ENCODE measurements around the gene MAPK8IP3. TPM values are rescaled to one million over a fixed set of nuclear protein-coding genes. Genes with fewer than 3 reads are reported as not detected.

MAPK8IP3 gene
- total RNA-seq, 2 donors from 2014 or later: 44.0 to 62.6 TPM

DNA sequence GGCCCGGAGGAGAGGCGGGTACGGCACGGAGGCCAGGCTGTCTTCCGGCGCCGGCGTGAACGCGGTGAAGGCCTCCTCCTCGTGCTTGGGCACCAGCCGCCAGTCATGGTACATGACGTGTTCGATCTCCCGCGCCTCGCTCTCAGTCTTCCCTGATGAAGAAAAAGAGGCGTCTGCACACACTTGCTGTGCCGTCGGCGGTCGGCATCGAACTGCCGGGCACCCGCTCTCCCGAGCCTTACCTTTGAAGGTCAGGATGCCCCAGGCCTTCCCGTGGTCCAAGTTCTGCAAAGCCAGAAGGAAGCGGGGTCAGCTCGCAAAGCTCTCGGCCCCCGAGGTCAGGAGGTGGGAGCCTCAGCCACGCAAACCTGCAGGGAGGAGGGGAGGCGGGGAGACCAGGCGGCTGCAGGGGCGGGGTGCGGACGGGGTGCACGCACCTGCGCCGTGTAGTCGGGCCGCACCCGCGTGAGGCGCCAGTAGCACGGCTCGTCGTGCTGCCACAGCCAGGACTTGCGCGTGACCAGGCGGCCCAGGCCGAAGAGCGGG, 66.4 kb downstream of the MAPK8IP3 start, which contains the start of gene EME2:
Gene EME2, plus strand, starts transcription at position 449 of the 546 bp plus-strand sequence. CDS start 418 bp downstream, outside the sequence.
- Histone ChIP-seq H3K9me3 (no peaks in the 10 kb centered on the region), H3K4me3 (peak within 1 kb of the TSS; percentile 96), H3K4me1 (peaks cover 11% of the 10 kb centered on the region), H3K9ac (ENCODE audit: low read depth in 2 of 2, low read length in 2 of 2) (peak within 1 kb of the TSS; percentile 80 to 95), H3K27ac (peak within 1 kb of the TSS; percentile 98), H3K36me3 (no peaks in the 10 kb centered on the region), H3K27me3 (no peaks in the 10 kb centered on the region)
- DNase-seq: peak; percentile 59
- TF ChIP-seq, protein P1, sequence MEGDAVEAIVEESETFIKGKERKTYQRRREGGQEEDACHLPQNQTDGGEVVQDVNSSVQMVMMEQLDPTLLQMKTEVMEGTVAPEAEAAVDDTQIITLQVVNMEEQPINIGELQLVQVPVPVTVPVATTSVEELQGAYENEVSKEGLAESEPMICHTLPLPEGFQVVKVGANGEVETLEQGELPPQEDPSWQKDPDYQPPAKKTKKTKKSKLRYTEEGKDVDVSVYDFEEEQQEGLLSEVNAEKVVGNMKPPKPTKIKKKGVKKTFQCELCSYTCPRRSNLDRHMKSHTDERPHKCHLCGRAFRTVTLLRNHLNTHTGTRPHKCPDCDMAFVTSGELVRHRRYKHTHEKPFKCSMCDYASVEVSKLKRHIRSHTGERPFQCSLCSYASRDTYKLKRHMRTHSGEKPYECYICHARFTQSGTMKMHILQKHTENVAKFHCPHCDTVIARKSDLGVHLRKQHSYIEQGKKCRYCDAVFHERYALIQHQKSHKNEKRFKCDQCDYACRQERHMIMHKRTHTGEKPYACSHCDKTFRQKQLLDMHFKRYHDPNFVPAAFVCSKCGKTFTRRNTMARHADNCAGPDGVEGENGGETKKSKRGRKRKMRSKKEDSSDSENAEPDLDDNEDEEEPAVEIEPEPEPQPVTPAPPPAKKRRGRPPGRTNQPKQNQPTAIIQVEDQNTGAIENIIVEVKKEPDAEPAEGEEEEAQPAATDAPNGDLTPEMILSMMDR (IDR thresholded peaks at IDR 0.05): no peak
- intact Hi-C loops (cut with DNase I): loop anchor here (5.0 kb wide), 1 partner anchor 160 kb away; the partner anchor contains the start of genes CRAMP1 and IFT140

DNA sequence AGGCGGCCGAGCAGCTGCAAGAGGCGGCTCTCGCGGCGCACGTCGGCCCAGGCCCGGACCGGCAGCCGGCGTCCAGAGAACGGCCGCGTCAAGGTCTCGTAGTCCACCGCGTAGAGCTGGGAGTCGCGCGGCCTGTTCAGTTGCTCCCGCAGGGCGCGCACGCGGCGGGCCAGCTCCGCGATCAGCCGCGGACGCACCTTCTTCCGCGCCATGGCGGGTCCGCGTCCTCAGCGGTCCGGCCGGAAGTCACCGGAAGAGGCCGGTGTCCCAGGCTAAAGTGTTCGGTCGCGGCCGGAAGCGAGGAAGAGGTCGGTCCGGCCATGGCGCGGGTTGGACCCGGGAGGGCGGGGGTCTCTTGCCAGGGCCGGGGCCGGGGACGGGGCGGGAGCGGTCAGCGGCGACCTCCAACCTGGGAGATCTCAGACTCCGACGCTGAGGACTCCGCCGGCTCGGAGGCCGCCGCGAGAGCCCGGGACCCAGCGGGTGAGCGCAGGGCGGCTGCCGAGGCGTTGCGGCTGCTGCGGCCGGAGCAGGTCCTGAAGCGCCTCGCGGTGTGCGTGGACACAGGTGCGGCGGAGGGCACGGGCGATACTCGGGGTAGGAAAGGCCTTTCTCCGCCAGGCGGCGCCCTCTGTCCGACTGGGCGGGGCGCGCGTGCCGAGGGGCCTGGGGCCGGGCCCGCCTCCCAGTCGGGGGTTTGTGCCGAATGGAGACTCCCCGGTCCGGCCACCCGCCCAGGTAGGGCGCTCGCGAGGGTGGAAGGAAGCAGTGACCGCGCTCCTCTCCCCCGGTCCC, 67.1 kb downstream of the MAPK8IP3 start, which contains the start of gene MRPS34:
Gene MRPS34, minus strand, starts transcription at position 227 of the 795 bp plus-strand sequence. Its CDS starts 15 bp downstream, at position 212.
- TF ChIP-seq, protein P1 (IDR thresholded peaks at IDR 0.05): peak; percentile 81
- peak; percentile 85 for DNase-seq
- H3K4me3 ChIP-seq: peak within 1 kb of the TSS; percentile 96
- peaks cover 11% of the 10 kb centered on the region for H3K4me1 ChIP-seq
- intact Hi-C loops (cut with DNase I): loop anchor here (5.0 kb wide), 1 partner anchor 161 kb away; the partner anchor contains the start of genes CRAMP1 and IFT140
- H3K9ac ChIP-seq (ENCODE audit: low read depth in 2 of 2, low read length in 2 of 2): peak within 1 kb of the TSS; percentile 80 to 95
- peak within 1 kb of the TSS; percentile 98 for H3K27ac ChIP-seq
- H3K9me3 ChIP-seq: no peaks in the 10 kb centered on the region
- H3K27me3 ChIP-seq: no peaks in the 10 kb centered on the region
- H3K36me3 ChIP-seq: no peaks in the 10 kb centered on the region

DNA sequence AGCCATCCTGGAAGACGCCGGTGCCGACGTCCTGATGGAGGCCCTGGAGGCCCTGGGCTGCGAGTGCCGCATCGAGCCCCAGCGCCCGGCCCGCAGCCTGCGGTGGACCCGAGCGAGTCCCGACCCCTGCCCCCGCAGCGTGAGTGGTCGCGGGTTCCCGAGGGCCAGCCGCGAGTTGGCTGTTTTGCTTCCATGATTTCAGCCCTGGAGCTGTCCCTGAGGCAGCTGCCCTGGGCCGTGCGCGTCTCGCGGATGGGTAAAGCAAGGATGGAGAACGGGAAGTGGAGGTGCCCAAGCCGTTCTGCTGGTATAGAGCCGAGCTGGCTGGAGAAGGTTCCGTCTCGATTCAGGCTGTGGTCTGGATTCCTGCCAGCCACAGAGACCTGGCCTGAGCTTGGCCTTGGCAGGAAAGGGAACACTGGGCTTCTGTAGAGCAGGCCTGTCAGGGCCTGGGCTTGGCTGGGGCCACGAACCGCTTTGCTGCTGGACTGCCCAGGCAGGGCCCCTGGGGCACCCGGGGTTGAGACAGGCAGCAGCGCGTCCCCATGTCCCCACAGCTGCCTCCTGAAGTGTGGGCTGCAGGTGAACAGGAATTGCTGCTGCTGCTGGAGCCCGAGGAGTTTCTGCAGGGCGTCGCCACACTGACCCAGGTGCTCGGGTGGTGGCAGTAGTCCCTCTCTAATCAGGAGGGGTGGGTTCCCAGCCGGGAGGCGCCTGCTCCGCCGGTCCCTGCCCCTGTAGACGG, 67.9 kb downstream of the MAPK8IP3 start:
- Histone ChIP-seq H3K4me3 (peak overlapping the region; percentile 96), H3K9me3 (no peaks in the 10 kb centered on the region), H3K4me1 (peaks cover 11% of the 10 kb centered on the region), H3K9ac (ENCODE audit: low read depth in 2 of 2, low read length in 2 of 2) (peak overlapping the region; percentile 80 to 95), H3K36me3 (no peaks in the 10 kb centered on the region), H3K27me3 (no peaks in the 10 kb centered on the region), H3K27ac (peak overlapping the region; percentile 98)
- DNase-seq: no peak
- intact Hi-C loops (cut with DNase I): loop anchor here (5.0 kb wide), 1 partner anchor 162 kb away; the partner anchor contains the start of genes CRAMP1 and IFT140
- TF ChIP-seq, protein P1 (IDR thresholded peaks at IDR 0.05): no peak

DNA sequence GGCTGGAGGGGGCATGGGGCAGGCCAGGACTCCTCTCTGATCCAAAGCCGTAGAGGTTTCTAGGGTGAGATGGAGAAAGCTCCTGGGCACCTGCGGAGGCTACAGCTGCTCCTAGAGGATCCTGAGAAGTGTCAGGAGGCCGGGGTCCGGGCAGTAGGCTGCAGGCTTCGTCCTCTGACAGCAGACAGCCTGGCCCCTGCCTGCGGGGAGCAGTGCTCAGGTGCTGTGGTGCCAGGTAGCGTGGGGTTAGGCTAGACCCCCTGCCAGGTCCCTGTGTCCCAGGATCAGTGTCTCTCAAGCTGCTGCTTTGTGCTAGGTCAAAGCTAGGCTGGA, 68.4 kb downstream of the MAPK8IP3 start:
- DNase-seq: no peak
- Histone ChIP-seq H3K27me3 (no peaks in the 10 kb centered on the region), H3K9me3 (no peaks in the 10 kb centered on the region), H3K4me1 (peaks cover 11% of the 10 kb centered on the region), H3K4me3 (peak overlapping the region; percentile 96), H3K9ac (ENCODE audit: low read depth in 2 of 2, low read length in 2 of 2) (peak overlapping the region; percentile 80 to 95), H3K27ac (no peak overlapping the region), H3K36me3 (no peaks in the 10 kb centered on the region)
- intact Hi-C loops (cut with DNase I): loop anchor here (5.0 kb wide), 1 partner anchor 162 kb away; the partner anchor contains the start of genes CRAMP1 and IFT140
- TF ChIP-seq, protein P1 (IDR thresholded peaks at IDR 0.05): no peak

All from colonic mucosa (tissue), 4 donors.